Uterus (tissue), 4 donors: ENCODE measurements around the gene RAB3D. TPM values are rescaled to one million over a fixed set of nuclear protein-coding genes. Genes with fewer than 3 reads are reported as not detected.
A peak's percentile ranks its signal among the peaks of the same experiment; 100 is the strongest.

Experiments used
- DNase-seq, 2 donors: peaks; one replicate each; pipeline ENCODE4 v3.0.0-alpha.2; 2019 to 2020
- H3K27ac ChIP-seq, 2 donors: fragments of 200-600 bp; sonication (generic); 1 replicate in 1 of 2; 2 replicates in 1 of 2; pipeline ENCODE4 v1.5.1; 2016 to 2018
- H3K27me3 ChIP-seq, 2 donors: fragments of 200-600 bp; sonication (generic); one replicate each; pipeline ENCODE4 v1.5.1; 2018 to 2019; ENCODE audit warnings: control low read depth in 1 of 2
- H3K36me3 ChIP-seq, 2 donors: fragments of 200-600 bp; sonication (generic); one replicate each; pipeline ENCODE4 v1.5.1; 2019; ENCODE audit warnings: control low read depth in 1 of 2
- H3K4me1 ChIP-seq, 2 donors: fragments of 200-600 bp; sonication (generic); one replicate each; pipeline ENCODE4 v1.5.1; 2018 to 2019; ENCODE audit warnings: control low read depth in 1 of 2
- H3K4me3 ChIP-seq, 2 donors: fragments of 200-600 bp; sonication (generic); 1 replicate in 1 of 2; 2 replicates in 1 of 2; pipeline ENCODE4 v1.5.1; 2018 to 2019; ENCODE audit warnings: mild to moderate bottlenecking in 1 of 2
- H3K9me3 ChIP-seq, 2 donors: fragments of 200-600 bp; sonication (generic); one replicate each; pipeline ENCODE4 v1.5.1; 2019; ENCODE audit warnings: control low read depth in 1 of 2
- CTCF ChIP-seq, 4 experiments: fragments of 200-600 bp in 2 of 4; fragments of 450-650 bp in 2 of 4; sonication (generic) in 2 of 4; IDR thresholded peaks; one replicate each; pipeline ENCODE4 v1.5.1; 2016 to 2019; ENCODE audit warnings: antibody characterized with exemption in 4 of 4, mild to moderate bottlenecking in 2 of 4, moderate library complexity in 1 of 4
- POLR2A ChIP-seq, 2 donors: fragments of 450-650 bp; IDR thresholded peaks; one replicate each; pipeline ENCODE4 v1.6.1; 2016; ENCODE audit warnings: antibody characterized with exemption in 2 of 2, mild to moderate bottlenecking in 1 of 2, moderate library complexity in 1 of 2
- intact Hi-C: fragments of 100-400 bp; cut with DNase I; formaldehyde crosslinking; loops from one replicate; pipeline ENCODE4 v1.15.1; 2023; ENCODE audit warnings: low total_unique reads
- total RNA-seq, 4 donors: library from RNA; depleted of rRNA in 3 of 4; stranded (reverse); fragments of >200 nt in 3 of 4; gene quantifications; one replicate each; pipeline versions ENCODE4 v1.1.0 to v1.2.4, GENCODE V29; 2014 to 2023
- donor health status: DM: yes; HTN: yes; CAD: no.

RAB3D gene
- total RNA-seq, result 10 to 100 TPM; 14.3 to 61.6 (median 25.7) TPM

- H3K36me3 ChIP-seq, result no peaks in the 10 kb centered on the region
- TF ChIP-seq CTCF (IDR thresholded peaks at IDR 0.05), result peak in 1 of 4 experiments; percentile 6
- TF ChIP-seq POLR2A (IDR thresholded peaks at IDR 0.05), result peak; percentile 35 to 72
- DNase-seq, result peak; percentile 94 to 95
- intact Hi-C loops, result no loop called here
- peak within 1 kb of the TSS; percentile 71 to 84 for H3K4me3 ChIP-seq
- H3K4me1 ChIP-seq, result peaks cover 0 to 3% of the 10 kb centered on the region in 2 donors
- no peaks in the 10 kb centered on the region for H3K9me3 ChIP-seq
- H3K27me3 ChIP-seq, result no peaks in the 10 kb centered on the region
- peak within 1 kb of the TSS; percentile 83 to 88 for H3K27ac ChIP-seq
Observed at GRCh38 chr19:11339254-11340098, at the start of gene RAB3D. Gene RAB3D, minus strand, starts transcription at chr19:11339657. Its CDS starts 2,258 bp downstream, at chr19:11337399.

- H3K27ac ChIP-seq, result no peak overlapping the region
- intact Hi-C loops, result no loop called here
Observed at GRCh38 chr19:11387162-11388034, 47.9 kb upstream of the RAB3D start.

GRCh38 chr19:11384778-11385129, 45.3 kb upstream of the RAB3D start:
- Histone ChIP-seq H3K4me1 (peaks cover 0 to 19% of the 10 kb centered on the region in 2 donors), H3K4me3 (no peak overlapping the region), H3K27ac (no peak overlapping the region), H3K36me3 (no peaks in the 10 kb centered on the region), H3K27me3 (peaks cover 15 to 19% of the 10 kb centered on the region in 2 donors), H3K9me3 (no peaks in the 10 kb centered on the region)
- no peak for DNase-seq
- intact Hi-C loops, result no loop called here
- TF ChIP-seq CTCF (IDR thresholded peaks at IDR 0.05) (no peak), POLR2A (IDR thresholded peaks at IDR 0.05) (no peak)

More at GRCh38 chr19:11387162-11388034, 47.9 kb upstream of the RAB3D start:
- H3K9me3 ChIP-seq, result no peaks in the 10 kb centered on the region
- H3K4me1 ChIP-seq, result peaks cover 0 to 13% of the 10 kb centered on the region in 2 donors
- peaks cover 12 to 13% of the 10 kb centered on the region in 2 donors for H3K27me3 ChIP-seq
- no peaks in the 10 kb centered on the region for H3K36me3 ChIP-seq
- no peak overlapping the region for H3K4me3 ChIP-seq
- no peak for DNase-seq
- TF ChIP-seq POLR2A (IDR thresholded peaks at IDR 0.05), result no peak
- TF ChIP-seq CTCF (IDR thresholded peaks at IDR 0.05), result no peak

GRCh38 chr19:11383706-11384048, 44.2 kb upstream of the RAB3D start:
- Histone ChIP-seq H3K4me3 (no peak overlapping the region), H3K36me3 (no peaks in the 10 kb centered on the region), H3K27ac (no peak overlapping the region), H3K27me3 (peaks cover 15 to 19% of the 10 kb centered on the region in 2 donors), H3K9me3 (no peaks in the 10 kb centered on the region), H3K4me1 (peaks cover 0 to 19% of the 10 kb centered on the region in 2 donors)
- intact Hi-C loops, result no loop called here
- TF ChIP-seq CTCF (IDR thresholded peaks at IDR 0.05), result no peak
- TF ChIP-seq POLR2A (IDR thresholded peaks at IDR 0.05), result no peak
- no peak for DNase-seq
